ENCODE measurements around the gene USP25.

USP25 gene

GRCh38 chr21:15753741-15754140 lies 24.0 kb downstream of the USP25 start:
- H3K4me3 ChIP-seq (ENCODE audit: low read depth, low read length): no peak overlapping the region
- TF ChIP-seq CTCF (IDR thresholded peaks at IDR 0.05; ENCODE audit: low read depth, low read length, missing control alignments): no peak
- H3K27ac ChIP-seq: no peak overlapping the region
- H3K36me3 ChIP-seq (replicated peaks): no peaks in the 10 kb centered on the region
- in situ Hi-C loops (cut with HindIII; ENCODE audit: low pct_ligation_motif_present, low sequenced_read_pairs): no loop called here
- no peak for DNase-seq
- H3K27me3 ChIP-seq (replicated peaks): no peaks in the 10 kb centered on the region

DNA sequence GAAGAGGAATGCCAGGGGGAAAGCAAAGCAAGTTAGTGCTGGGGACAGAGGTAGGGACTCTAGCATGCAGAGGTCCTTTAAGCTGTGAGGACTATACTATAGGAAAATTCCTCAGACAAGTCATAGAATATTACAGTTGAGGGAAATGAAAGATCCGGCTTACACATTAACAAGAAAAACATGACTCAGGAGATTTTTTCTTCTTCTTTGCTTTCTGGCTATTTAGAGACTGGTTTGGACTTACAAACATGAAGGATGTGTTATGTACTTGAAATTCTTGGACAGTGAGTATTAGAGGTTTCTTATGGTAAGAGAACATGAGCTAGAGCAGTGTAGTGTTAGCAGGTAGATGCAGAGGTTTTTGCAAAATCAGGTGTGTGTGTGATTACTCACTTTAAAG lies 24.9 kb downstream of the USP25 start:
- Histone ChIP-seq H3K27ac (no peak overlapping the region), H3K36me3 (replicated peaks) (no peaks in the 10 kb centered on the region), H3K27me3 (replicated peaks) (no peaks in the 10 kb centered on the region), H3K4me3 (ENCODE audit: low read depth, low read length) (no peak overlapping the region)
- no peak for TF ChIP-seq CTCF (IDR thresholded peaks at IDR 0.05; ENCODE audit: low read depth, low read length, missing control alignments)
- in situ Hi-C loops (cut with HindIII; ENCODE audit: low pct_ligation_motif_present, low sequenced_read_pairs): no loop called here
- DNase-seq: no peak

- H3K4me3 ChIP-seq (ENCODE audit: low read depth, low read length): no peak overlapping the region
- H3K27me3 ChIP-seq (replicated peaks): no peaks in the 10 kb centered on the region
- no peaks in the 10 kb centered on the region for H3K36me3 ChIP-seq (replicated peaks)
- DNase-seq: no peak
- no peak for TF ChIP-seq CTCF (IDR thresholded peaks at IDR 0.05; ENCODE audit: low read depth, low read length, missing control alignments)
- in situ Hi-C loops (cut with HindIII; ENCODE audit: low pct_ligation_motif_present, low sequenced_read_pairs): no loop called here
- H3K27ac ChIP-seq: no peak overlapping the region
Observed at GRCh38 chr21:15755125-15755524, 25.3 kb downstream of the USP25 start.

DNA sequence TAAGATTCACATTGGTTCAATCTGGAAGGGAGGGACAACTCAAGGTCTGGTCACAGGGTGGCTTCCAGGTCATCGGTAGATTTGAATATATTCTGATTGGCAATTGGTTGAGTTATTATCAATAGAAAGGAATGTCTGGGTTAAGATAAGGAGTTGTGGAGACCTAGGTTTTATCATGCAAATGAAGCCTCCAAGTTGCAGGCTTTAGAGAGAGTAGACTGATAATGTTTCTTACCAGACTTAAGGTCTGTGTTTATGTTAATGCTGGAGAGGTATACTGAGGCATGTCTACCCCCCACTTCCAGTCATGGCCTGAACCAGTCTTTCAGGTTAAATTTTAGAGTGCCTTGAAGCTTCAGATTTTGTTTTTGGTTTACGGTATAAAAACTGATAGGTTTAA lies 29.7 kb downstream of the USP25 start:
- Histone ChIP-seq H3K36me3 (replicated peaks) (no peaks in the 10 kb centered on the region), H3K27me3 (replicated peaks) (no peaks in the 10 kb centered on the region), H3K27ac (no peak overlapping the region), H3K4me3 (ENCODE audit: low read depth, low read length) (no peak overlapping the region)
- in situ Hi-C loops (cut with HindIII; ENCODE audit: low pct_ligation_motif_present, low sequenced_read_pairs): no loop called here
- TF ChIP-seq CTCF (IDR thresholded peaks at IDR 0.05; ENCODE audit: low read depth, low read length, missing control alignments): no peak
- DNase-seq: no peak

- Histone ChIP-seq H3K27ac (no peak overlapping the region), H3K27me3 (replicated peaks) (no peaks in the 10 kb centered on the region), H3K4me3 (ENCODE audit: low read depth, low read length) (no peak overlapping the region), H3K36me3 (replicated peaks) (no peaks in the 10 kb centered on the region)
- TF ChIP-seq CTCF (IDR thresholded peaks at IDR 0.05; ENCODE audit: low read depth, low read length, missing control alignments): no peak
- in situ Hi-C loops (cut with HindIII; ENCODE audit: low pct_ligation_motif_present, low sequenced_read_pairs): no loop called here
- DNase-seq: no peak
Observed at GRCh38 chr21:15761507-15762100, 31.8 kb downstream of the USP25 start.

- Histone ChIP-seq H3K36me3 (replicated peaks) (no peaks in the 10 kb centered on the region), H3K27ac (no peak overlapping the region), H3K4me3 (ENCODE audit: low read depth, low read length) (no peak overlapping the region), H3K27me3 (replicated peaks) (no peaks in the 10 kb centered on the region)
- DNase-seq: no peak
- in situ Hi-C loops (cut with HindIII; ENCODE audit: low pct_ligation_motif_present, low sequenced_read_pairs): no loop called here
- TF ChIP-seq CTCF (IDR thresholded peaks at IDR 0.05; ENCODE audit: low read depth, low read length, missing control alignments): no peak
Observed at GRCh38 chr21:15763359-15763758, 33.6 kb downstream of the USP25 start.
